Hepatocyte (in vitro differentiated cells): Measurements from ENCODE around the gene GLI2. TPM values are rescaled to one million over a fixed set of nuclear protein-coding genes. Genes with fewer than 3 reads are reported as not detected.

Source experiments
- DNase-seq: peaks from one replicate; pipeline ENCODE4 v3.0.0-alpha.2; 2016; ENCODE audit warnings: low spot score
- H2AFZ ChIP-seq: fragments of 200-600 bp; sonication (generic); 2 replicates; pipeline ENCODE4 v1.6.0; 2016; ENCODE audit warnings: antibody characterized with exemption, mild to moderate bottlenecking
- H3K27ac ChIP-seq: fragments of 200-600 bp; sonication (generic); 2 replicates; pipeline ENCODE4 v1.5.1; 2016; ENCODE audit warnings: mild to moderate bottlenecking
- H3K27me3 ChIP-seq: fragments of 200-600 bp; sonication (generic); 2 replicates; pipeline ENCODE4 v1.6.1; 2016
- H3K36me3 ChIP-seq: fragments of 200-600 bp; sonication (generic); replicated peaks from 2 replicates; pipeline ENCODE4 v1.5.1; 2016; ENCODE audit warnings: low read depth; ENCODE audit not compliant: insufficient read depth
- H3K4me1 ChIP-seq: fragments of 200-600 bp; sonication (generic); 2 replicates; pipeline ENCODE4 v1.5.1; 2016; ENCODE audit warnings: mild to moderate bottlenecking, moderate library complexity; ENCODE audit not compliant: insufficient read depth
- H3K4me2 ChIP-seq: fragments of 200-600 bp; sonication (generic); 2 replicates; pipeline ENCODE4 v1.6.0; 2016
- H3K4me3 ChIP-seq: fragments of 200-600 bp; sonication (generic); 2 replicates; pipeline ENCODE4 v1.5.1; 2016; ENCODE audit warnings: mild to moderate bottlenecking
- H3K79me2 ChIP-seq: fragments of 200-600 bp; sonication (generic); 2 replicates; pipeline ENCODE4 v1.6.0; 2017; ENCODE audit warnings: mild to moderate bottlenecking
- H3K9me2 ChIP-seq: fragments of 200-600 bp; sonication (generic); replicated peaks from 2 replicates; pipeline ENCODE4 v1.6.0; 2017; ENCODE audit warnings: mild to moderate bottlenecking; ENCODE audit not compliant: insufficient read depth
- H3K9me3 ChIP-seq: fragments of 200-600 bp; sonication (generic); 2 replicates; pipeline ENCODE4 v1.5.1; 2016; ENCODE audit warnings: low read depth, mild to moderate bottlenecking
- H4K20me1 ChIP-seq: fragments of 200-600 bp; sonication (generic); 2 replicates; pipeline ENCODE4 v1.6.0; 2016; ENCODE audit warnings: mild to moderate bottlenecking; ENCODE audit not compliant: insufficient read depth, poor library complexity, severe bottlenecking
- CTCF ChIP-seq: fragments of 200-600 bp; sonication (generic); IDR thresholded peaks from 2 replicates; pipeline ENCODE4 v1.5.1; 2016; ENCODE audit warnings: antibody characterized with exemption, mild to moderate bottlenecking; ENCODE audit not compliant: poor library complexity
- EZH2 ChIP-seq: fragments of 200-600 bp; sonication (generic); IDR thresholded peaks from 2 replicates; pipeline ENCODE4 v1.6.1; 2016; ENCODE audit warnings: antibody characterized with exemption, mild to moderate bottlenecking, borderline replicate concordance
- EZH2phosphoT487 ChIP-seq: fragments of 200-600 bp; sonication (generic); IDR thresholded peaks from one replicate; pipeline ENCODE4 v1.6.1; 2018; ENCODE audit warnings: antibody characterized with exemption, mild to moderate bottlenecking, low read depth, moderate library complexity; ENCODE audit not compliant: unreplicated experiment, severe bottlenecking
- WGBS: methylation state at CpG from one replicate; pipeline ENCODE4 v1.1.6; 2016; ENCODE audit warnings: low lambda C conversion rate; ENCODE audit errors: missing lambda C conversion rate; 5-methylcytosine and 5-hydroxymethylcytosine counted together
- polyA plus RNA-seq: library from polyadenylated mRNA; unstranded; fragments of >200 nt; fragmentation: Nextera tagmentation; extraction: Ambion mirVana; gene quantifications from 2 replicates; pipeline ENCODE4 v1.2.1, GENCODE V29; 2016
- total RNA-seq: library from RNA; depleted of rRNA; stranded (reverse); fragments of >200 nt; gene quantifications from 2 replicates; pipeline ENCODE4 v1.2.3, GENCODE V29; 2014

The GLI2 gene
- total and polyA plus RNA-seq, 2 experiments from 2014 or later, result 5.3 to 5.8 TPM

GRCh38 chr2:120716641-120717585, 18.8 kb upstream of the GLI2 start:
- Histone ChIP-seq H3K27ac (no peak overlapping the region), H3K9me2 (no peaks in the 10 kb centered on the region), H3K4me3 (no peak overlapping the region), H2AFZ (no peak overlapping the region), H3K4me1 (peaks cover 18% of the 10 kb centered on the region), H3K4me2 (no peak overlapping the region), H3K36me3 (no peaks in the 10 kb centered on the region), H3K79me2 (no peaks in the 10 kb centered on the region), H3K27me3 (peaks cover 5% of the 10 kb centered on the region), H3K9me3 (no peaks in the 10 kb centered on the region), H4K20me1 (no peaks in the 10 kb centered on the region)
- WGBS, result 79% methylated on average over 15 of the region's 15 CpGs
- TF ChIP-seq CTCF, result no peak
- TF ChIP-seq EZH2phosphoT487, result no peak
- DNase-seq, result no peak

- no peak overlapping the region for H3K4me2 ChIP-seq
- TF ChIP-seq EZH2phosphoT487 (no peak), EZH2 (no peak), CTCF (no peak)
- no peak overlapping the region for H3K27ac ChIP-seq
- no peaks in the 10 kb centered on the region for H3K27me3 ChIP-seq
- no peaks in the 10 kb centered on the region for H3K79me2 ChIP-seq
- no peak overlapping the region for H2AFZ ChIP-seq
- H3K9me2 ChIP-seq, result no peaks in the 10 kb centered on the region
- H3K36me3 ChIP-seq, result no peaks in the 10 kb centered on the region
- H4K20me1 ChIP-seq, result no peaks in the 10 kb centered on the region
- H3K4me3 ChIP-seq, result no peak overlapping the region
- H3K9me3 ChIP-seq, result no peaks in the 10 kb centered on the region
- WGBS, result 92% methylated on average over 7 of the region's 7 CpGs
- DNase-seq, result no peak
- H3K4me1 ChIP-seq, result peaks cover 19% of the 10 kb centered on the region
Measured at GRCh38 chr2:120719491-120719890, 16.2 kb upstream of the GLI2 start.

- no peaks in the 10 kb centered on the region for H3K9me3 ChIP-seq
- no peaks in the 10 kb centered on the region for H3K36me3 ChIP-seq
- no peak overlapping the region for H3K4me3 ChIP-seq
Measured at GRCh38 chr2:120720231-120720630, 15.4 kb upstream of the GLI2 start.

More at GRCh38 chr2:120720231-120720630, 15.4 kb upstream of the GLI2 start:
- Histone ChIP-seq H4K20me1 (no peaks in the 10 kb centered on the region), H3K4me1 (peaks cover 16% of the 10 kb centered on the region), H2AFZ (no peak overlapping the region), H3K27ac (no peak overlapping the region), H3K4me2 (no peak overlapping the region), H3K79me2 (no peaks in the 10 kb centered on the region), H3K27me3 (no peaks in the 10 kb centered on the region), H3K9me2 (no peaks in the 10 kb centered on the region)
- DNase-seq, result no peak
- TF ChIP-seq CTCF (no peak), EZH2phosphoT487 (no peak), EZH2 (no peak)
- 93% methylated on average over 7 of the region's 7 CpGs for WGBS
